Measurements from ENCODE around the gene ZNF747. TPM values are rescaled to one million over a fixed set of nuclear protein-coding genes. Genes with fewer than 3 reads are reported as not detected.
"Not testable (repeated sequence)": the region's sequence is repeated elsewhere in the genome, so short reads cannot be mapped to it uniquely, and the experiment has no call there.

The ZNF747 gene
- total RNA-seq, 2 donors from 2014 or later = 16.8 to 18.3 TPM

- no peak for DNase-seq (ENCODE audit: low spot score)
Measured at GRCh38 chr16:30526137-30526822, 8.4 kb downstream of the ZNF747 start, which contains the start of gene ZNF768. TSS of gene ZNF768 (minus strand) at chr16:30526566. CDS start at chr16:30526413, 153 bp downstream.

DNA sequence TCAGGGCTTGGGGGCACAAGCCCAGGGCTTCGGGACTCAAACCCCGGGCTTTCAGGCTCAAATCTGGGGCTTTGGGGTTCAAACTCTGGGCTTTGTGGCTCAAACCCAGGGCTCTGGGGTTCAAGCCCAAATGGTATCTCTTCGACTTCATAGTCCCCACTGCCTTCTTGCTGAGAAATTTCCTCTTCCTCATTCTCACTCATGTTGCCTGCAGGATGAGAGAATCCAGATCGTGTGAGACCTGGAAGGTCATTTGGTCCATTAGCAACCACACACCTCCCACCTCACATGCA lies 8.9 kb downstream of the ZNF747 start:
- no peak for DNase-seq (ENCODE audit: low spot score)
- TF ChIP-seq CTCF (IDR thresholded peaks at IDR 0.05) = no peak
- no peak for ATAC-seq (ENCODE audit: insufficient number of reproducible peaks, low FRiP score, low read depth)
- Histone ChIP-seq H3K4me3 (peak overlapping the region; percentile 98), H3K27ac (peak overlapping the region; percentile 93 to 99), H3K27me3 (replicated peaks; ENCODE audit: insufficient read depth) (no peaks in the 10 kb centered on the region), H3K9me3 (no peaks in the 10 kb centered on the region), H3K36me3 (peaks cover 3% of the 10 kb centered on the region), H3K4me1 (ENCODE audit: control insufficient read depth in 1 of 2, low read depth in 2 of 2) (peaks cover 4 to 18% of the 10 kb centered on the region in 2 donors)

More at GRCh38 chr16:30526137-30526822, 8.4 kb downstream of the ZNF747 start, which contains the start of gene ZNF768:
- peaks cover 4 to 18% of the 10 kb centered on the region in 2 donors for H3K4me1 ChIP-seq (ENCODE audit: control insufficient read depth in 1 of 2, low read depth in 2 of 2)
- peaks cover 3% of the 10 kb centered on the region for H3K36me3 ChIP-seq
- H3K27me3 ChIP-seq (replicated peaks; ENCODE audit: insufficient read depth) = no peaks in the 10 kb centered on the region
- no peaks in the 10 kb centered on the region for H3K9me3 ChIP-seq
- TF ChIP-seq CTCF (IDR thresholded peaks at IDR 0.05) = no peak
- peak; percentile 42 for ATAC-seq (ENCODE audit: insufficient number of reproducible peaks, low FRiP score, low read depth)
- H3K4me3 ChIP-seq = peak within 1 kb of the TSS; percentile 98
- peak within 1 kb of the TSS; percentile 93 to 99 for H3K27ac ChIP-seq

DNA sequence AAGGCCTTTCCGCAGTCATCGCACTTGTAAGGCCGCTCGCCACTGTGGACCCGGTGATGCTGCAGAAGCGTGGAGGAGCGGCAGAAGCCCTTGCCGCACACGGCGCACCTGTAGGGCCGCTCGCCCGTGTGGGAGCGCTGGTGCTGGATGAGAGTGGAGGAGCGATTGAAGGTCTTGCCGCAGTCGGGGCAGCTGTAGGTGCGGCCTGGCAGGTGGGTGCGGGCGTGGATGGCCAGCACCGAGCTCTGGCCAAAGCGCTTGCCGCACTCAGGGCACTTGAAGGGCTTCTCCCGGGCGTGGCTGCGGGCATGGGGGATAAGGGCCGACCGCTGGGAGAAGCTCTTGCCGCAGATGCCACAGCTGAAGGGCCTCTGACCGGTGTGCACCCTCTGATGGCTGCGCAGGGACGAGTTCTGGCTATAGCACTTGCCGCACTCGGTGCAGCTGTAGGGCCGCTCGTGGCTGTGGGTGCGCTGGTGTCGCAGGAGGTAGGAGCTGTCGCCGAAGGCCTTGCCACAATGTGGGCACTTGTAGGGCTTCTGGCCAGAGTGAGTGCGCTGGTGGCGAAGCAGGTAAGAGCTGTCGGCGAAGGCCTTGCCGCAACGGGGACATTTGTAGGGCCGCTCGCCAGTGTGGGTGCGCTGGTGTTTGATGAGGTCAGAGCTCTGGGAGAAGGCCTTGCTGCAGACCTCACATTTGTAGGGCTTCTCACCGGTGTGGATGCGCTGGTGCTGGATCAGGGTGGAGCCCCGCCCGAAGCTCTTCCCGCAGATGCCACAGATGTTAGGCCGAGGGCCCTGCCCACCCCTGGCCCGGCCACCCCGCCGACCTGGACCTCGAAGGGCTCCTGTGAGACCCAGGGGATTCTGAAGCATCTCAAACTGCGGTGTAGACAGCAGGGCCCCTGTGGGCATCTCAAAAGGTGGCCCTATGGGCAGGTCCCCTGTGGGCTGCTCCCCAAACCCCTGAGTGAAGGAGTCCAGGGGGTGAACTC lies 9.8 kb downstream of the ZNF747 start:
- Histone ChIP-seq H3K27ac (no peak overlapping the region), H3K27me3 (replicated peaks; ENCODE audit: insufficient read depth) (no peaks in the 10 kb centered on the region), H3K9me3 (no peaks in the 10 kb centered on the region), H3K4me1 (ENCODE audit: control insufficient read depth in 1 of 2, low read depth in 2 of 2) (peaks cover 4 to 18% of the 10 kb centered on the region in 2 donors), H3K36me3 (no peaks in the 10 kb centered on the region), H3K4me3 (no peak overlapping the region)
- ATAC-seq (ENCODE audit: insufficient number of reproducible peaks, low FRiP score, low read depth) = no peak
- DNase-seq (ENCODE audit: low spot score) = no peak
- TF ChIP-seq CTCF (IDR thresholded peaks at IDR 0.05) = no peak

DNA sequence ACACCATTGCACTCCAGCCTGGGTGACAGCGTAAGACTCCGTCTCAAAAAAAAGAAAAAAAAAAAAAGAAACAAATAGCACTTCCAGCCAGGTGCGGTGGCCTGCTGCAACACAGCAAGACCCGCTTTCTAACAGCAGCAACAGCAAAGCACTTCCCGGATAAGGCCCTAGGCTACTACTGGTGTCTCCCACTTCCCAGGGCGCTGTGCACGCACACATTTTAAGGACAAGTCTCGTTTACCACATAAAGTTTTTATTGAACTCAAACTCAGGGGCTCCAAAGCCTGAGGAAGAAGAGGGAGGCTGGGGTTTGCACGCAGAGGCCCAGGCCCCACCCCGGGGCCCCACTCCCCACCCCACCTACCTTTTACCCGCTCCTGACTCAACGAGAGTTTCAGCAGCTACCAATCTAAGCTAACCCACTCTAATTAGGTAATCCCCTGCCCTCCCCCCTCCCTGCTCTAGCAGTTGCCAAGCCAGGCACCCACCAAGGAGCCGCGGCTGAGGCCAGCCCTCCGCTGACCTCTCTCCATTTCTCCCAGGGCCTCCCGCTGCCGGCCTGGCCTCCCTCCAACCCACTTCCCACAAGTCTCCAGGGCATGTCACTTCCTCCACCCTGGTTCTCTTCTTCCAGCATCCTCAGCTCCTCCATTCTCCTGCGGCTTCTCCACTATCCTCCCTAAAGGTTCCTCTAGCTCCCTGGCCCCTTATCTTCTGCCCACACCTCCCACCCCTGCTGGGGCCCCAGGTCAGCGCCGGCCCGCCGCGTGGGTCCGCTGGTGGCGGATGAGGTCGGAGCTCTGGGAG lies 10.7 kb downstream of the ZNF747 start:
- Histone ChIP-seq H3K27me3 (replicated peaks; ENCODE audit: insufficient read depth) (no peaks in the 10 kb centered on the region), H3K4me1 (ENCODE audit: control insufficient read depth in 1 of 2, low read depth in 2 of 2) (peaks cover 4 to 18% of the 10 kb centered on the region in 2 donors), H3K36me3 (no peaks in the 10 kb centered on the region), H3K9me3 (no peaks in the 10 kb centered on the region), H3K4me3 (no peak overlapping the region), H3K27ac (no peak overlapping the region)
- no peak for TF ChIP-seq CTCF (IDR thresholded peaks at IDR 0.05)
- ATAC-seq (ENCODE audit: insufficient number of reproducible peaks, low FRiP score, low read depth) (no peak), DNase-seq (ENCODE audit: low spot score) (no peak)

- not testable (repeated sequence) for H3K4me3 ChIP-seq, H3K36me3 ChIP-seq
Measured at GRCh38 chr16:30522702-30523463, 11.8 kb downstream of the ZNF747 start.

More at GRCh38 chr16:30522702-30523463, 11.8 kb downstream of the ZNF747 start:
- H3K27me3 ChIP-seq (replicated peaks; ENCODE audit: insufficient read depth); ATAC-seq (ENCODE audit: insufficient number of reproducible peaks, low FRiP score, low read depth); H3K9me3 ChIP-seq; H3K27ac ChIP-seq; DNase-seq (ENCODE audit: low spot score): not testable (repeated sequence)
- peaks cover 4 to 11% of the 10 kb centered on the region in 2 donors for H3K4me1 ChIP-seq (ENCODE audit: control insufficient read depth in 1 of 2, low read depth in 2 of 2)

Data from thoracic aorta (tissue), 2 donors.